H1 (cell line): ENCODE results near the gene ARHGAP26. TPM values are rescaled to one million over a fixed set of nuclear protein-coding genes. Genes with fewer than 3 reads are reported as not detected.
A peak's percentile ranks its signal among the peaks of the same experiment; 100 is the strongest.

Source experiments
- CTCF ChIA-PET: fragments of 300-600 bp; sonication (Branson Sonifier 250); formaldehyde crosslinking; loops from one replicate; lab custom pipeline; 2021; ENCODE audit not compliant: partially characterized antibody; lab: Charles Lee
- POLR2A ChIA-PET: fragments of 300-600 bp; sonication (Branson Sonifier 250); formaldehyde crosslinking; loops from one replicate; lab custom pipeline; 2021; ENCODE audit warnings: inconsistent platforms; ENCODE audit not compliant: partially characterized antibody; lab: Charles Lee
- DNase-seq, 2 experiments: peaks; one replicate each; pipeline versions ENCODE4 v3.0.0 to v3.0.0-alpha.2; 2010 to 2022; ENCODE audit warnings: low spot score in 2 of 2, low read depth in 1 of 2, mixed read lengths in 1 of 2
- FAIRE-seq: peaks from 2 replicates; lab custom pipeline; 2011; peaks lifted over from hg19 to GRCh38; lab: Jason Lieb, UNC
- H2AFZ ChIP-seq: 2 replicates; pipeline ENCODE4 v1.8.1; 2012; ENCODE audit warnings: low read length, inconsistent platforms
- H2AK5ac ChIP-seq: 2 replicates; pipeline ENCODE4 v1.6.1; 2013; ENCODE audit warnings: low read depth, low read length
- H2BK120ac ChIP-seq: replicated peaks from 2 replicates; pipeline ENCODE3; 2013; ENCODE audit warnings: low read depth, low read length, inconsistent platforms
- H2BK12ac ChIP-seq: 2 replicates; pipeline ENCODE4 v1.6.1; 2013; ENCODE audit warnings: low read depth, low read length
- H2BK15ac ChIP-seq: 2 replicates; pipeline ENCODE4 v1.6.1; 2013; ENCODE audit warnings: low read length
- H2BK20ac ChIP-seq: 2 replicates; pipeline ENCODE4 v1.6.1; 2013; ENCODE audit warnings: low read length
- H2BK5ac ChIP-seq: 2 replicates; pipeline ENCODE4 v1.6.1; 2013; ENCODE audit warnings: low read depth, low read length
- H3K14ac ChIP-seq: 2 replicates; pipeline ENCODE4 v1.6.1; 2013; ENCODE audit warnings: inconsistent platforms; ENCODE audit not compliant: insufficient read length
- H3K18ac ChIP-seq: 2 replicates; pipeline ENCODE4 v1.6.1; 2013; ENCODE audit warnings: low read length; ENCODE audit errors: extremely low read depth
- H3K23ac ChIP-seq: 2 replicates; pipeline ENCODE4 v1.6.1; 2013; ENCODE audit warnings: inconsistent platforms; ENCODE audit not compliant: insufficient read length
- H3K23me2 ChIP-seq: 2 replicates; pipeline ENCODE4 v1.6.1; 2013; ENCODE audit warnings: low read depth, low read length
- H3K27ac ChIP-seq: 2 replicates; pipeline ENCODE4 v1.6.1; 2011; ENCODE audit warnings: low read depth, low read length, inconsistent platforms
- H3K27me3 ChIP-seq, 4 experiments: replicated peaks in 1 of 4; 1 replicate in 1 of 4; 2 replicates in 3 of 4; pipeline versions ENCODE4 v1.6.1 to v1.8.1; 2011 to 2013; ENCODE audit warnings: low read length in 3 of 4, mild to moderate bottlenecking in 3 of 4, inconsistent platforms in 2 of 4, mixed read lengths in 2 of 4, moderate library complexity in 1 of 4; ENCODE audit not compliant: control insufficient read depth in 3 of 4, insufficient read depth in 3 of 4; ENCODE audit errors: extremely low read depth in 1 of 4
- H3K36me3 ChIP-seq, 4 experiments: 2 replicates each; pipeline versions ENCODE4 v1.6.1 to v1.8.1; 2011 to 2013; ENCODE audit warnings: mild to moderate bottlenecking in 4 of 4, low read length in 3 of 4, moderate library complexity in 2 of 4, control low read depth in 1 of 4, inconsistent platforms in 1 of 4; ENCODE audit not compliant: insufficient read depth in 4 of 4, control insufficient read depth in 2 of 4
- H3K4ac ChIP-seq: replicated peaks from 2 replicates; pipeline ENCODE3; 2013; ENCODE audit warnings: low read length, low read depth, mixed read lengths, inconsistent platforms; ENCODE audit not compliant: insufficient read length
- H3K4me1 ChIP-seq, 4 experiments: replicated peaks in 1 of 4; 1 replicate in 1 of 4; 2 replicates in 3 of 4; pipeline versions ENCODE4 v1.6.1 to v1.8.1; 2011 to 2013; ENCODE audit warnings: low read length in 3 of 4, inconsistent platforms in 2 of 4, mixed read lengths in 1 of 4; ENCODE audit not compliant: insufficient read depth in 4 of 4, control insufficient read depth in 3 of 4
- H3K4me2 ChIP-seq, 2 experiments: 2 replicates each; pipeline versions ENCODE4 v1.6.1 to v1.8.1; 2011 to 2013; ENCODE audit warnings: low read depth in 2 of 2, low read length in 2 of 2, control low read depth in 1 of 2, inconsistent platforms in 1 of 2, mild to moderate bottlenecking in 1 of 2; ENCODE audit not compliant: insufficient read depth in 1 of 2
- H3K4me3 ChIP-seq, 4 experiments: fragments of 200-600, 300-600 bp in 1 of 4; sonication (generic), shearing (Covaris generic), sonication (Bioruptor Twin) in 1 of 4; 2 replicates each; pipeline versions ENCODE4 v1.5.1 to v1.8.1; 2011 to 2016; ENCODE audit warnings: low read length in 4 of 4, low read depth in 3 of 4, control low read depth in 2 of 4, inconsistent platforms in 2 of 4, mild to moderate bottlenecking in 2 of 4, mixed read lengths in 1 of 4, moderate library complexity in 1 of 4; ENCODE audit not compliant: insufficient read depth in 2 of 4; ENCODE audit errors: extremely low read depth in 1 of 4
- H3K56ac ChIP-seq: replicated peaks from 2 replicates; pipeline ENCODE3; 2013; ENCODE audit warnings: low read depth, mild to moderate bottlenecking, mixed read lengths, low read length, inconsistent platforms; ENCODE audit not compliant: insufficient read length
- H3K79me1 ChIP-seq: 2 replicates; pipeline ENCODE4 v1.6.1; 2013; ENCODE audit warnings: low read depth, low read length, control low read depth
- H3K79me2 ChIP-seq, 2 experiments: 2 replicates each; pipeline versions ENCODE4 v1.6.1 to v1.8.1; 2012 to 2013; ENCODE audit warnings: low read length in 2 of 2, mild to moderate bottlenecking in 2 of 2, inconsistent platforms in 1 of 2; ENCODE audit not compliant: insufficient read depth in 2 of 2, control insufficient read depth in 1 of 2
- H3K9ac ChIP-seq, 4 experiments: replicated peaks in 1 of 4; 1 replicate in 1 of 4; 2 replicates in 3 of 4; pipeline versions ENCODE4 v1.6.1 to v1.8.1; 2011 to 2013; ENCODE audit warnings: low read depth in 3 of 4, low read length in 3 of 4, control low read depth in 2 of 4, mild to moderate bottlenecking in 2 of 4, moderate library complexity in 2 of 4, inconsistent platforms in 1 of 4; ENCODE audit errors: extremely low read depth in 1 of 4
- H3K9me3 ChIP-seq, 2 experiments: 2 replicates each; pipeline versions ENCODE4 v1.6.1 to v1.8.1; 2012 to 2013; ENCODE audit warnings: mild to moderate bottlenecking in 2 of 2, moderate library complexity in 2 of 2, control low read depth in 1 of 2, inconsistent platforms in 1 of 2, low read depth in 1 of 2, low read length in 1 of 2, mixed read lengths in 1 of 2; ENCODE audit not compliant: insufficient read depth in 2 of 2
- H4K20me1 ChIP-seq, 2 experiments: replicated peaks in 1 of 2; 2 replicates each; pipeline versions ENCODE3 to v1.8.1; 2011 to 2013; ENCODE audit warnings: inconsistent platforms in 2 of 2, low read length in 2 of 2, mild to moderate bottlenecking in 1 of 2; ENCODE audit not compliant: insufficient read depth in 2 of 2, control insufficient read depth in 1 of 2
- H4K5ac ChIP-seq: 2 replicates; pipeline ENCODE4 v1.6.1; 2013; ENCODE audit warnings: low read length, low read depth, mixed read lengths, inconsistent platforms; ENCODE audit not compliant: insufficient read length
- H4K8ac ChIP-seq: 2 replicates; pipeline ENCODE4 v1.8.0; 2013; ENCODE audit warnings: mild to moderate bottlenecking, moderate library complexity, low read length, inconsistent platforms; ENCODE audit not compliant: insufficient read depth; ENCODE audit errors: extremely low read depth
- H4K91ac ChIP-seq: replicated peaks from 2 replicates; pipeline ENCODE3; 2013; ENCODE audit warnings: low read length, mixed read lengths, inconsistent platforms; ENCODE audit not compliant: insufficient read length
- GTF2F1 ChIP-seq: IDR thresholded peaks from 2 replicates; pipeline ENCODE4 v1.6.1; 2012; ENCODE audit warnings: low read depth, low read length, improper control_type of control experiment, borderline replicate concordance
- KDM5A ChIP-seq: fragments of 200-600 bp; IDR thresholded peaks from 2 replicates; pipeline ENCODE4 v1.7.1; 2012; ENCODE audit warnings: mild to moderate bottlenecking, low read length, inconsistent platforms, mixed read lengths
- NANOG ChIP-seq: IDR thresholded peaks from 2 replicates; pipeline ENCODE4 v1.6.1; 2011; ENCODE audit warnings: low read length, low read depth, mild to moderate bottlenecking, inconsistent platforms; ENCODE audit not compliant: insufficient read depth, poor library complexity, severe bottlenecking
- PHF8 ChIP-seq: fragments of 200-600 bp; sonication (generic); conservative IDR thresholded peaks from 2 replicates; pipeline ENCODE4 v1.7.1; 2012; ENCODE audit warnings: low read depth, mild to moderate bottlenecking, inconsistent platforms, low read length, moderate library complexity
- POLR2AphosphoS5 ChIP-seq: IDR thresholded peaks from 2 replicates; pipeline ENCODE4 v1.6.1; 2011; ENCODE audit warnings: low read depth, low read length
- POU5F1 ChIP-seq: IDR thresholded peaks from 2 replicates; pipeline ENCODE4 v1.6.1; 2011; ENCODE audit warnings: low read depth, mild to moderate bottlenecking, low read length, moderate library complexity
- SAP30 ChIP-seq: fragments of 300-600 bp; sonication (generic); IDR thresholded peaks from 2 replicates; pipeline ENCODE4 v1.7.1; 2012; ENCODE audit warnings: low read length, moderate library complexity, mild to moderate bottlenecking, inconsistent platforms; ENCODE audit not compliant: insufficient read depth, insufficient replicate concordance
- SIRT6 ChIP-seq: IDR thresholded peaks from one replicate; pipeline ENCODE4 v1.7.1; 2012; ENCODE audit warnings: low read length, inconsistent platforms
- SP2 ChIP-seq: IDR thresholded peaks from 2 replicates; pipeline ENCODE4 v1.6.1; 2012; ENCODE audit warnings: mild to moderate bottlenecking, low read length, inconsistent platforms
- SRF ChIP-seq: IDR thresholded peaks from 2 replicates; pipeline ENCODE4 v1.6.1; 2011; ENCODE audit warnings: mild to moderate bottlenecking, low read depth, low read length, moderate library complexity
- TEAD4 ChIP-seq: IDR thresholded peaks from 2 replicates; pipeline ENCODE4 v1.6.1; 2012; ENCODE audit warnings: low read depth, low read length, inconsistent platforms, mixed read lengths
- WGBS, 2 experiments: shearing (Covaris generic) in 1 of 2; methylation state at CpG; one replicate each; pipeline versions ENCODE4 v1.1.6 to v1.1.7; 2013 to 2015; ENCODE audit warnings: low lambda C conversion rate in 2 of 2, mixed read lengths in 2 of 2, inconsistent platforms in 1 of 2, low coverage in 1 of 2, missing lambda C conversion rate in 1 of 2; ENCODE audit not compliant: insufficient replicate concordance in 2 of 2, insufficient coverage in 1 of 2, insufficient read length in 1 of 2; ENCODE audit errors: extremely low coverage in 1 of 2, missing lambda C conversion rate in 1 of 2; 5-methylcytosine and 5-hydroxymethylcytosine counted together
- polyA plus RNA-seq, 7 experiments: library from polyadenylated mRNA; depleted of rRNA in 3 of 7; stranded (reverse) in 5 of 7; unstranded in 2 of 7; fragments of >200 nt in 5 of 7; fragments of 200-250 nt in 2 of 7; gene quantifications; 1 replicate in 5 of 7; 2 replicates in 1 of 7; 4 replicates in 1 of 7; pipeline versions ENCODE4 v1.2.1 to v1.2.3, GENCODE V29; 2011 to 2013; ENCODE audit warnings: missing spikeins in 2 of 7, mixed read lengths in 2 of 7
- total RNA-seq: library from RNA; stranded (reverse); fragmentation: NEBNext Ultra II Directional; extraction: Animal tissue kit (Norgen Biotek cat#: 25700); gene quantifications from 2 replicates; pipeline ENCODE4 v1.2.1, GENCODE V29; 2021

ARHGAP26 gene
- total and polyA plus RNA-seq, 2 of the 8 experiments (the other 6 are each of a cell fraction or from before 2014, with no cell fraction given) = 7.1 to 24.8 TPM

DNA sequence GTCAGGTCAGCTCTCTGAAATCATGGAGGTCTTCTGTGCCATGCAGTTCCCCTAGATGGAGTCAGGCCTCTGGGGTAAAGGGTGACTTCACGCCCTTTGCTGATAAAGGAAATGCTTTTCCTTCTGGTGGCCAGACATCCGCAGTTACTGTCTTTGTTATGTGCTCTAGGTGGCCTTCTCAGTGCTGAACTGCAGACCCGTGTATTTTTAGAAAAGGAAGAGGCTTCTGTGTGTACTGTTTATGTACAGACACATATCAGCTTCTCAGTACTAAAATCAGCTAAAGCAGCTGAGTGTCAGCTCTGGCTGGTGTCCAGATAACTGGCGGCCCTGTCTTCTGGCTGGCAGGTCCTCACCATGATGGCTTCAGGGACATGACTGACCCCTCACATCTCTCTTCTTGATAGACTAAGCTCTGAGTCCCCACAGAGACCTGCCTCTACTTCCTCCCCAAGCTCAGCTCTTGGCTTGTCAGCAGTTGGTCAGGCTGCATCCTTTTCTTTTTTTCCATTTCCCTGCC, 75.3 kb downstream of the ARHGAP26 start:
- no peak overlapping the region for H3K27ac ChIP-seq
- no peak overlapping the region for H3K23ac ChIP-seq
- peaks cover 0 to 28% of the 10 kb centered on the region in 2 experiments; a peak in 3 of 4 replicates for H3K79me2 ChIP-seq
- FAIRE-seq (no peak), DNase-seq (no peak)
- H3K18ac ChIP-seq = no peak overlapping the region
- peaks cover 0 to 2% of the 10 kb centered on the region in 2 experiments for H4K20me1 ChIP-seq
- H4K91ac ChIP-seq = no peak overlapping the region
- no peak overlapping the region for H3K4me3 ChIP-seq
- H3K9me3 ChIP-seq = no peaks in the 10 kb centered on the region
- TF ChIP-seq KDM5A = no peak
- TF ChIP-seq SP2 = no peak
- no peak for TF ChIP-seq NANOG
- no peak for TF ChIP-seq GTF2F1
- TF ChIP-seq SIRT6 = no peak
- TF ChIP-seq SRF = no peak
- no peak for TF ChIP-seq POU5F1
- no peak for TF ChIP-seq SAP30
- no peak for TF ChIP-seq TEAD4
- TF ChIP-seq PHF8 = no peak
- no peak for TF ChIP-seq POLR2AphosphoS5
- H2BK12ac ChIP-seq = 0 out of 2 replicates have a peak overlapping the region, but pooled peaks have one; percentile 31
- H2BK15ac ChIP-seq = no peak overlapping the region
- peak overlapping the region; percentile 47; the same call in 1 of the 2 replicates for H2AK5ac ChIP-seq
- H3K14ac ChIP-seq = no peak overlapping the region
- no peak overlapping the region for H3K9ac ChIP-seq
- no peak overlapping the region for H2AFZ ChIP-seq
- ChIA-PET CTCF (interaction anchor here (0.5 to 3.1 kb wide), 15 partner anchors 8 to 144 kb away, joined by 3 to 12 read pairs (median 3); no protein-coding TSS in a partner anchor), POLR2A (interaction anchor here (0.9 to 1.5 kb wide), 3 partner anchors 10 to 37 kb away, joined by 3 to 4 read pairs (median 3); no protein-coding TSS in a partner anchor)
- H3K56ac ChIP-seq = no peak overlapping the region
- no peak overlapping the region for H3K4ac ChIP-seq
- H3K4me1 ChIP-seq = peaks cover 0 to 14% (median 10%) of the 10 kb centered on the region in 4 experiments; a peak in 5 of 7 replicates
- peak overlapping the region; percentile 18; the same call in 1 of the 2 replicates for H2BK5ac ChIP-seq
- H3K79me1 ChIP-seq = peaks cover 5% of the 10 kb centered on the region; the same call in 1 of the 2 replicates
- no peak overlapping the region for H2BK120ac ChIP-seq
- H3K36me3 ChIP-seq = no peaks in the 10 kb centered on the region
- H3K23me2 ChIP-seq = no peaks in the 10 kb centered on the region
- H3K27me3 ChIP-seq = no peaks in the 10 kb centered on the region
- no peak overlapping the region for H3K4me2 ChIP-seq
- 81% methylated on average over 4 of the region's 4 CpGs; no CpG with 5 or more reads in 1 of the 2 experiments for WGBS, 2 experiments
- H4K5ac ChIP-seq = no peak overlapping the region
- H2BK20ac ChIP-seq = no peak overlapping the region
- no peak overlapping the region for H4K8ac ChIP-seq
